GM06990 (cell line): Measurements from ENCODE around the gene PPY.

Experiments used
- DNase-seq: peaks from one replicate; pipeline ENCODE4 v3.0.0-alpha.2; 2011; ENCODE audit not compliant: insufficient read length; ENCODE audit errors: extremely low read depth
- H3K27me3 ChIP-seq: replicated peaks from 2 replicates; pipeline ENCODE4 v1.6.0; 2011; ENCODE audit warnings: low read length; ENCODE audit not compliant: control insufficient read depth, insufficient read depth
- H3K36me3 ChIP-seq: 2 replicates; pipeline ENCODE4 v1.5.1; 2011; ENCODE audit warnings: low read length; ENCODE audit not compliant: control insufficient read depth, insufficient read depth
- H3K4me3 ChIP-seq: replicated peaks from 2 replicates; pipeline ENCODE4 v1.5.1; 2011; ENCODE audit warnings: low read depth, mild to moderate bottlenecking, control low read depth, low read length
- TF ChIP-seq, protein P1 (sequence below): IDR thresholded peaks from 2 replicates; pipeline ENCODE4 v1.5.1; 2011; ENCODE audit warnings: low read length, control low read depth, mild to moderate bottlenecking, inconsistent platforms; ENCODE audit not compliant: insufficient read depth, poor library complexity, severe bottlenecking

PPY gene

DNA sequence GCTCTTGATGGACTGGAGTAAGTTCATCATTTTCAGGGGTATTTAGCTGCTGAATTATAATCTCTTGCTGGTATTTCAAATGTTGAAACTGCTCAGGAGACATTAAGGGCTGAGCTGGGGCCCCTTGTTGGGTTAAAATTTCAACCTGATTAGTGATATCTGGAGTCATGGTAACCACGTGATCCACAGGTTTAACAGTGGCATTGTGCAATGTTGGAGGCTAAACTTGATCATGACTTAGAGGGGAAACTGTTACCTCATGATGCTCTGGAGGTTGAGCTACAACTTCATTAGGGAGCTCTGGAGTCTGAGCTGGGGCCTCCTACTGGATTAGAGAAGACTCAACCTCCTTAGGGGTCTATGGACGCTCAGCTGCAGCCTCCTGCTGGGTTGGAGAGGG, 17.7 kb downstream of the PPY start:
- no peaks in the 10 kb centered on the region; the same call in 1 of the 2 replicates for H3K27me3 ChIP-seq
- H3K36me3 ChIP-seq = no peaks in the 10 kb centered on the region
- DNase-seq = no peak
- TF ChIP-seq, protein P1, sequence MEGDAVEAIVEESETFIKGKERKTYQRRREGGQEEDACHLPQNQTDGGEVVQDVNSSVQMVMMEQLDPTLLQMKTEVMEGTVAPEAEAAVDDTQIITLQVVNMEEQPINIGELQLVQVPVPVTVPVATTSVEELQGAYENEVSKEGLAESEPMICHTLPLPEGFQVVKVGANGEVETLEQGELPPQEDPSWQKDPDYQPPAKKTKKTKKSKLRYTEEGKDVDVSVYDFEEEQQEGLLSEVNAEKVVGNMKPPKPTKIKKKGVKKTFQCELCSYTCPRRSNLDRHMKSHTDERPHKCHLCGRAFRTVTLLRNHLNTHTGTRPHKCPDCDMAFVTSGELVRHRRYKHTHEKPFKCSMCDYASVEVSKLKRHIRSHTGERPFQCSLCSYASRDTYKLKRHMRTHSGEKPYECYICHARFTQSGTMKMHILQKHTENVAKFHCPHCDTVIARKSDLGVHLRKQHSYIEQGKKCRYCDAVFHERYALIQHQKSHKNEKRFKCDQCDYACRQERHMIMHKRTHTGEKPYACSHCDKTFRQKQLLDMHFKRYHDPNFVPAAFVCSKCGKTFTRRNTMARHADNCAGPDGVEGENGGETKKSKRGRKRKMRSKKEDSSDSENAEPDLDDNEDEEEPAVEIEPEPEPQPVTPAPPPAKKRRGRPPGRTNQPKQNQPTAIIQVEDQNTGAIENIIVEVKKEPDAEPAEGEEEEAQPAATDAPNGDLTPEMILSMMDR = no peak
- H3K4me3 ChIP-seq = no peak overlapping the region

DNA sequence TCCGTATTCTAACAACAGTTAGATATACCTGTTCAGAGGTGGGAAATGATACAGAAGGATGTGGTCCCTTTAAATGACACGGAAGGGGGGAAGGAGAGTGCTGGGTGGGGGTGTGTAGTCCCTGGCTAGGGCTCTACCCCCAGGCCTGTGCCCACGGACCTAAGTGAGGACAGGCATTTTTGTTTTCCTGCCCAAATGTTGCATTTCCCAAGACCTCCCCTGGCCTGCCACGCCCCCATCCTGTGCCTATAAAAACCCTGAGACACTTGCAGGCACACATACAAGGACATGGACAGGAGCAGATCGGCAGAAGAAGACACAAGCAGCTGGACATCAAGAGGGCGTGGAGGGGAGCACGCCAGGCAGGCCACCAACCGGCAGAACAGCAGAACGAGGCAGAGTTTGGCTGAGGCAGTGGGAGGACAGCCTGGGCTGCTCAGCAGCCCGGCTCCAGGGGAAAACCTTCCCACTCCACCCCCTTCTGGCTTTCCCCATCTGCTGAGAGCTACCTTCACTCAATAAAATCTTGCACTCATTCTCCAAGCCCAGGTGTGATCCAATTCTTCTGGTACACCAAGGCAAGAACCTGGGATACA, 21.7 kb downstream of the PPY start:
- H3K27me3 ChIP-seq = no peaks in the 10 kb centered on the region
- no peaks in the 10 kb centered on the region for H3K36me3 ChIP-seq
- no peak for DNase-seq
- TF ChIP-seq, protein P1 = no peak
- H3K4me3 ChIP-seq = no peak overlapping the region

DNA sequence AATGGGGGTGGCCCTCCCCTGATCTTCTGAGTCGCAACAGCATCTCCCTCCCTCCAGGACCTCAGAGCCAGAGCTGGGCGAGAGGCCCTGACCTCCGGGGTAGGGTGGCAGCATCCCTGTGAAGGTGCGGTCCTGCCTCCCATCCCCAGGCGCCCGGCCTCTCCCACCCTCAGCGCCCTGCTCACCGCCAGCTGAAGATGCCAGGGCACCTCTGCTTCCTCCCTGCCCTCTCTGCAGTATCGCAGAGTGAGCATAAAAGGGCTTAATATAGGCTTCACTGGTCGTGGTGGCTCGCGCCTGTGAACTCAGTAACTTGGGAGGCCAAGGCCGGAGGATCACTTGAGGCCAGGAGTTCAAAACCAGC, 24.3 kb downstream of the PPY start:
- TF ChIP-seq, protein P1 = no peak
- Histone ChIP-seq H3K36me3 (no peaks in the 10 kb centered on the region; the same call in 1 of the 2 replicates), H3K4me3 (peak overlapping the region; percentile 59), H3K27me3 (no peaks in the 10 kb centered on the region)
- DNase-seq = no peak

DNA sequence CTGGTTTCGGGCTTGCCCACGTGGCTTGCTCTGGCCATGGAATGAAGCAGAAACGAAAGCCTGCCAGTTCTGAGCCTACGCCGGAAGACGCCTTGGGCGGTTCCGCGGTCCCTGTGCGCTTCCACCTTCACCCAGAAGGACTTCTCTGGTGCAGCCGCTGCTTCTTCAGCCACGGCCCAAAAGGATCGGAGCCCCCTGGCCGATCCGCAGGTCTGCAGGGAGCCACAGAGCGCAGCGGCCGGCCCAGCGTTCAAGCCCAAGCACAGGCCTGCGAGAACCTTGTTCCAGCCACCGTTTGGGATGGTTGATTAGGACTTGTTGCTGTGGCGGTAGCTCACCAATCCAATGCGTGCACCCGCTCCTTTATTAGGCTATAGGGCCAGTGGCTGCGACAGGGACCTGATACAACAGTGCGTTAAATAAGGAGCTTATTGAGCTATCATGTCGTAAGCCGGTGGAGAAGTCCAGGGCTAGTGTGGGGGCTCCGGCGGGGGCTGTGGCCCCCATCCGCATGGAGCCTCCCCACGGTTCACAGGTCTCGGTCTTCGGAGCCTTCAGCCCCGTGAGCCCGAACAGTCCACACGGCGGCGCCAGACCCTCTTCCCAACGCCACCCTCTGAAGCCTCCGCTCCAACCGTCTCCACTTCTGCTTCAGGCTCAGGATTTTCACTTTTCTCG, 24.8 kb downstream of the PPY start:
- TF ChIP-seq, protein P1 = peak; percentile 76
- Histone ChIP-seq H3K4me3 (peak overlapping the region; percentile 59), H3K36me3 (no peaks in the 10 kb centered on the region; the same call in 1 of the 2 replicates), H3K27me3 (no peaks in the 10 kb centered on the region; the same call in 1 of the 2 replicates)
- DNase-seq = peak; percentile 78

DNA sequence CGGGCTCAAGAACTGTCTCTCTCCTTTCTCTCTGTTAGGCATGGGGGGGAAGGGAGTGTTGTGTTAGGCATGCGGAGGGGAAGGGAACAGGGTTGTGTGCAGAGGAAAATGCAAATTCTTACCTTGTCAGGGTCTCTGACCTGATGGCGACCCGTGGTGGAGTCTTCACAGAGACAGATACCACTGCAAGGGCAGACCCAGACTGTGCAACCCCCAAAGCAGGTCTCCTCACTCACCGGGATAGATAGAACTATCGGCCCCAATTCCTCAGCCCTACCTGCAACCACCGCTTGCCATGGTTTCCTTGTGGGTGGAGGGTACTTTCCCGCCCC, 25.3 kb downstream of the PPY start:
- no peak for DNase-seq
- TF ChIP-seq, protein P1 = no peak
- no peaks in the 10 kb centered on the region; the same call in 1 of the 2 replicates for H3K36me3 ChIP-seq
- no peaks in the 10 kb centered on the region; the same call in 1 of the 2 replicates for H3K27me3 ChIP-seq
- peak overlapping the region; percentile 59 for H3K4me3 ChIP-seq

DNA sequence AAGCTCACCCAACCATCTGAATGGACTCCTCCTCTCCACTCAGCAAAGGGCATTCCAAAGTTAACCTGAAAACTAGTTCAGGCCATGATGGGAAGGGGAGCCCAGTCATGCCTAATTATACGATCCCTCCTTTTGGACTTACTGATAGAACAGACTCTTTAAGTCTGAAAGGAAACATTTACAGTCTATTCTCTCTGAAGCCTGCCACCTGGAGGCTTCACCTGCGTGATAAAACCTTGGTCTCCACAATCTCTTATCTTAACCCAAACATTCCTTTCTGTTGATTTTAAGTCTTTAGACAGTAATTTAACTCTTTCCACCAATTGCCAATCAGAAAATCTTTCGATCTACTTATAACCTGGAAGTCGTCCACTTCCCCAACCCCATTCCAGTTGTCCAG, 25.9 kb downstream of the PPY start:
- Histone ChIP-seq H3K36me3 (no peaks in the 10 kb centered on the region; the same call in 1 of the 2 replicates), H3K4me3 (no peak overlapping the region), H3K27me3 (no peaks in the 10 kb centered on the region; the same call in 1 of the 2 replicates)
- DNase-seq = no peak
- TF ChIP-seq, protein P1 = no peak
